Liver (tissue), 9 donors: ENCODE results near the gene MICAL3. TPM values are rescaled to one million over a fixed set of nuclear protein-coding genes. Genes with fewer than 3 reads are reported as not detected.

Experiments
- DNase-seq: peaks from one replicate; pipeline ENCODE4 v3.0.0-alpha.2; 2017; ENCODE audit warnings: low spot score
- H3K27ac ChIP-seq, 2 donors: one replicate each; pipeline ENCODE4 v1.7.0; 2013; ENCODE audit warnings: inconsistent platforms in 2 of 2, low read length in 2 of 2, control low read depth in 1 of 2, low read depth in 1 of 2, mild to moderate bottlenecking in 1 of 2
- H3K27me3 ChIP-seq, 4 donors: one replicate each; pipeline versions ENCODE4 v1.6.1 to v1.7.0; 2013; ENCODE audit warnings: low read length in 3 of 4, inconsistent platforms in 1 of 4, mild to moderate bottlenecking in 1 of 4, moderate library complexity in 1 of 4; ENCODE audit not compliant: control insufficient read depth in 4 of 4, insufficient read depth in 4 of 4
- H3K36me3 ChIP-seq, 4 donors: one replicate each; pipeline versions ENCODE4 v1.6.1 to v1.7.0; 2013; ENCODE audit warnings: low read length in 3 of 4, mild to moderate bottlenecking in 3 of 4, low read depth in 1 of 4, moderate library complexity in 1 of 4; ENCODE audit not compliant: control insufficient read depth in 4 of 4, insufficient read depth in 3 of 4
- H3K4me1 ChIP-seq, 4 donors: one replicate each; pipeline versions ENCODE4 v1.6.1 to v1.7.0; 2013; ENCODE audit warnings: low read length in 3 of 4, mild to moderate bottlenecking in 3 of 4, moderate library complexity in 1 of 4; ENCODE audit not compliant: control insufficient read depth in 4 of 4, insufficient read depth in 4 of 4
- H3K4me3 ChIP-seq, 3 donors: one replicate each; pipeline versions ENCODE4 v1.6.1 to v1.7.0; 2013; ENCODE audit warnings: low read length in 3 of 3, control low read depth in 1 of 3, low read depth in 1 of 3, mild to moderate bottlenecking in 1 of 3
- H3K9ac ChIP-seq, 2 donors: one replicate each; pipeline ENCODE4 v1.7.0; 2013; ENCODE audit warnings: low read length in 2 of 2, mild to moderate bottlenecking in 2 of 2, moderate library complexity in 2 of 2, control low read depth in 1 of 2, low read depth in 1 of 2
- H3K9me3 ChIP-seq, 4 donors: one replicate each; pipeline versions ENCODE4 v1.6.1 to v1.7.0; 2013; ENCODE audit warnings: low read length in 3 of 4; ENCODE audit not compliant: control insufficient read depth in 4 of 4
- FOXA1 ChIP-seq: IDR thresholded peaks from 2 replicates; pipeline ENCODE4 v1.6.1; 2016; ENCODE audit warnings: antibody characterized with exemption
- GABPA ChIP-seq, 2 donors: IDR thresholded peaks in 1 of 2; conservative IDR thresholded peaks in 1 of 2; 2 replicates each; pipeline ENCODE4 v1.6.1; 2016; ENCODE audit warnings: antibody characterized with exemption in 2 of 2, mild to moderate bottlenecking in 1 of 2, moderate library complexity in 1 of 2
- HNF4A ChIP-seq, 2 donors: conservative IDR thresholded peaks; 2 replicates each; pipeline ENCODE4 v1.6.1; 2016; ENCODE audit warnings: antibody characterized with exemption in 2 of 2, mild to moderate bottlenecking in 2 of 2
- HNF4G ChIP-seq: IDR thresholded peaks from 2 replicates; pipeline ENCODE4 v1.6.1; 2016; ENCODE audit warnings: antibody characterized with exemption
- JUND ChIP-seq, 2 donors: IDR thresholded peaks; 2 replicates each; pipeline ENCODE4 v1.6.1; 2016; ENCODE audit warnings: antibody characterized with exemption in 2 of 2
- NR2F2 ChIP-seq: IDR thresholded peaks from 2 replicates; pipeline ENCODE4 v1.6.1; 2016; ENCODE audit warnings: antibody characterized with exemption
- RAD21 ChIP-seq, 2 donors: IDR thresholded peaks; 2 replicates each; pipeline ENCODE4 v1.6.1; 2016; ENCODE audit warnings: antibody characterized with exemption in 2 of 2, mild to moderate bottlenecking in 2 of 2
- RXRA ChIP-seq, 2 donors: IDR thresholded peaks; 2 replicates each; pipeline ENCODE4 v1.6.1; 2017 to 2018; ENCODE audit warnings: antibody characterized with exemption in 2 of 2, mild to moderate bottlenecking in 1 of 2
- SP1 ChIP-seq: IDR thresholded peaks from 2 replicates; pipeline ENCODE4 v1.6.1; 2018; ENCODE audit warnings: antibody characterized with exemption, mild to moderate bottlenecking
- TAF1 ChIP-seq: conservative IDR thresholded peaks from 2 replicates; pipeline ENCODE4 v1.6.1; 2016; ENCODE audit warnings: antibody characterized with exemption, mild to moderate bottlenecking
- YY1 ChIP-seq: IDR thresholded peaks from 2 replicates; pipeline ENCODE4 v1.6.1; 2016; ENCODE audit warnings: antibody characterized with exemption, mild to moderate bottlenecking
- WGBS: extraction: QIAGEN DNeasy Blood & Tissue Kit; methylation state at CpG from one replicate; pipeline ENCODE4 v1.1.7; 2013; 5-methylcytosine and 5-hydroxymethylcytosine counted together
- polyA plus RNA-seq, 2 donors: library from polyadenylated mRNA; stranded (reverse) in 1 of 2; unstranded in 1 of 2; fragments of 200-250 nt in 1 of 2; fragments of >200 nt in 1 of 2; fragmentation: Nextera tagmentation in 1 of 2; extraction: Ambion mirVana in 1 of 2; gene quantifications; one replicate each; pipeline versions ENCODE4 v1.2.1 to v1.2.3, GENCODE V29; 2013 to 2015
- total RNA-seq, 2 donors: library from RNA; depleted of rRNA; stranded (reverse); fragments of >200 nt; gene quantifications; one replicate each; pipeline ENCODE4 v1.2.3, GENCODE V29; 2014
- TF ChIP-seq, protein P1 (sequence below): IDR thresholded peaks from 2 replicates; pipeline ENCODE4 v1.6.1; 2016; ENCODE audit warnings: antibody characterized with exemption
- TF ChIP-seq, protein P2 (sequence below): IDR thresholded peaks from 2 replicates; pipeline ENCODE4 v1.6.1; 2016; ENCODE audit warnings: antibody characterized with exemption
- TF ChIP-seq, protein P3 (sequence below): IDR thresholded peaks from 2 replicates; pipeline ENCODE4 v1.6.1; 2016; ENCODE audit warnings: antibody characterized with exemption
- TF ChIP-seq, protein P4 (sequence below): IDR thresholded peaks from 2 replicates; pipeline ENCODE4 v1.6.1; 2016; ENCODE audit warnings: antibody characterized with exemption, mild to moderate bottlenecking
- donor health status: healthy.
- donor health status: healthy.
- donor health status: healthy.
- donor health status: healthy.
- donor health status: healthy.

The MICAL3 gene
- total and polyA plus RNA-seq, 4 donors = 6.4 to 38.4 (median 23.4) TPM

DNA sequence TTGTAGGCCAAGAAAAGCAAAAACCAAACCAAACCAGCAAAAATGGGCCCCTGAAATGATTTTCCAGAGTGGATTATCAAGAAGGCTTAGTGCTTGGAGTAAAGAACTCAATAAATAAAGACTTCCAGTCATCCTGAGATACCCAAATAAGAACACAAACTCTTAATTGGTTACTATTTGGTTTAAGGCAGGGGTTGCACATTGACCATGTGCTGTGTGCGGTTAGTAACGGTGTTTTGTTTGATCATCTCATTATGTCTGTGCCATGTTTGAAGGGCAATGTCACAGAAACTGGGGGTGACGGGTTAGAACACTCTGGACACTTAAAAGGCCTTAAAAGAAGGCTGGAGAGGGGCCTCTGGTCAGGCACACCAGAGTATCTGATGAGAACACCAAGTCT is 9.7 kb upstream of the MICAL3 start:
- no peak for DNase-seq
- WGBS = 91% methylated on average over 3 of the region's 3 CpGs
- Histone ChIP-seq H3K27ac (no peak overlapping the region), H3K27me3 (no peaks in the 10 kb centered on the region), H3K9me3 (no peaks in the 10 kb centered on the region), H3K4me1 (no peaks in the 10 kb centered on the region), H3K4me3 (no peak overlapping the region), H3K9ac (no peak overlapping the region), H3K36me3 (no peaks in the 10 kb centered on the region)
- TF ChIP-seq, protein P1, sequence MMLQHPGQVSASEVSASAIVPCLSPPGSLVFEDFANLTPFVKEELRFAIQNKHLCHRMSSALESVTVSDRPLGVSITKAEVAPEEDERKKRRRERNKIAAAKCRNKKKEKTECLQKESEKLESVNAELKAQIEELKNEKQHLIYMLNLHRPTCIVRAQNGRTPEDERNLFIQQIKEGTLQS = no peak
- TF ChIP-seq FOXA1 = no peak
- TF ChIP-seq, protein P2, sequence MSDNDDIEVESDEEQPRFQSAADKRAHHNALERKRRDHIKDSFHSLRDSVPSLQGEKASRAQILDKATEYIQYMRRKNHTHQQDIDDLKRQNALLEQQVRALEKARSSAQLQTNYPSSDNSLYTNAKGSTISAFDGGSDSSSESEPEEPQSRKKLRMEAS = no peak
- no peak for TF ChIP-seq RAD21 (IDR thresholded peaks at IDR 0.05)
- TF ChIP-seq NR2F2 = no peak
- no peak for TF ChIP-seq JUND (IDR thresholded peaks at IDR 0.05)

DNA sequence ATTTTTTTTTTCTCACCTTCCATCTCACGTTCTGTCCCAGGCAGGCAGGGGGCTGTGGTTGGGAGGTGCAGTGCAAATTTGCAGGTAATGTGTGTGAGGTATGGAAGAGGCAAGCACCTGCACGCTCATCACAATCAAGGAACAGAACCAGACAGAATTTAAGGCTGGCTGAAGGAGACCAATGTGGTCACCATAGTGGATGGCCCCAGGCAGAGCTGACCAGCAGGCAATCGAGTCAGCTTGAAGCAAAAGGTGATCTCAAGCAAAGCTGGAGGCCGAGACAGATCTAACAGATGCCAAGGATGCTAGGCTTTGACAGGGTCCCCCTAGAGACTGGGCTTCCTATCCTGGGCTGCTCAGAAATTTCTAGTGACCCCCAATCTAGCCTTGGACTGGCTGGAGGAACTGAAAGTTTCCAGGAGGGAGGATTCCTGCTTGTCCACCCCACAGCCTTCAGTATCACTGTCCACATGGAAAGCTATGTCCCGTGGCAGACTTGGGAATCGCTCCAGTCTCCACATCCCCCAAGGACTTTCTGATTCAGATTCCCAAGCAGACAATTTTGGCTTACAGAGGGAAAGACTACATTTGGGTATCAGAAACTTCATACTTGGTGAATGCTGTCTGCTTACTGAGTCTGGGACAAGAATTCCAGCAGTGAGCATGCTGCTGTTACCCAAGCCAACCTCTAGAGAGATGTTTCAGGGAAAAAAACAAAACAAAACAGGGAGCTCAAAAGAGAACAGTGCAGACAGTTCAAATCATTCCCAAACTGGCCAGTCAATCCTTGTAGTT is 9.0 kb upstream of the MICAL3 start:
- 88% methylated on average over 6 of the region's 6 CpGs for WGBS
- no peak for DNase-seq
- peak; percentile 26 for TF ChIP-seq NR2F2
- TF ChIP-seq, protein P3, sequence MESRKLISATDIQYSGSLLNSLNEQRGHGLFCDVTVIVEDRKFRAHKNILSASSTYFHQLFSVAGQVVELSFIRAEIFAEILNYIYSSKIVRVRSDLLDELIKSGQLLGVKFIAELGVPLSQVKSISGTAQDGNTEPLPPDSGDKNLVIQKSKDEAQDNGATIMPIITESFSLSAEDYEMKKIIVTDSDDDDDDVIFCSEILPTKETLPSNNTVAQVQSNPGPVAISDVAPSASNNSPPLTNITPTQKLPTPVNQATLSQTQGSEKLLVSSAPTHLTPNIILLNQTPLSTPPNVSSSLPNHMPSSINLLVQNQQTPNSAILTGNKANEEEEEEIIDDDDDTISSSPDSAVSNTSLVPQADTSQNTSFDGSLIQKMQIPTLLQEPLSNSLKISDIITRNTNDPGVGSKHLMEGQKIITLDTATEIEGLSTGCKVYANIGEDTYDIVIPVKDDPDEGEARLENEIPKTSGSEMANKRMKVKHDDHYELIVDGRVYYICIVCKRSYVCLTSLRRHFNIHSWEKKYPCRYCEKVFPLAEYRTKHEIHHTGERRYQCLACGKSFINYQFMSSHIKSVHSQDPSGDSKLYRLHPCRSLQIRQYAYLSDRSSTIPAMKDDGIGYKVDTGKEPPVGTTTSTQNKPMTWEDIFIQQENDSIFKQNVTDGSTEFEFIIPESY = no peak
- Histone ChIP-seq H3K9ac (no peak overlapping the region), H3K4me1 (no peaks in the 10 kb centered on the region), H3K27me3 (no peaks in the 10 kb centered on the region), H3K27ac (no peak overlapping the region), H3K9me3 (no peaks in the 10 kb centered on the region), H3K4me3 (no peak overlapping the region), H3K36me3 (no peaks in the 10 kb centered on the region)

DNA sequence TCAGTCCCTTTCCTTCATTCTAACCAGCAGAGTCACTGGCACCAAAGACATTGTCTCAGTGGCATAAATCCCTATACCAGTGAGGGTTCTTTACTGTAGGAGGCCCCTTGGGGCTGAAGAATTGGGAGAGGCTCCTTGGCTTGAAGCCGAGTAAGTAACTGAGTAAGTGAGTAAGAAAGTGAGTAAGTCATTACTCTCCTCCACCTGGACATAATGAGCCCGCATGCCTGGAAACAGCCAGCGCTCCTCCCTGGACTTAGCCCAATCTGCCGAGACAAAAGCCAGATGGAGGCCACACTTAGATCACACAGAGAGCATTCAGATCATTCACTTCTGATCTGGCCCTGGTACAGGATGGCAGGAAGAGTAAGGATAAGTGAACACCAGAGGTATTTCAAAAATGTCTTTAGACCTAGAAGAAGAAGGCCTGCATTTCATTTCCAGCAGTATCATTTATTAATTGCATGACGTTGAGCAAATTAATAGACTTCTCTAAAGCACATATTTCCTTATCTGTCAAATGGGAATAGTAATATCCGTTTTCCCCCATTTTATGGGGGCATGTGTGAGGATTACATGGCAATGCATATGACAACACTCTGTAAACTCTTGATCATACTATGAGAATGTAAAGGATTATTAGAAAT is 8.2 kb upstream of the MICAL3 start:
- H3K4me3 ChIP-seq = no peak overlapping the region
- no peaks in the 10 kb centered on the region for H3K9me3 ChIP-seq
- H3K36me3 ChIP-seq = no peaks in the 10 kb centered on the region
- no peak overlapping the region for H3K27ac ChIP-seq
- no peak for DNase-seq
- no peak overlapping the region for H3K9ac ChIP-seq
- H3K4me1 ChIP-seq = no peaks in the 10 kb centered on the region
- WGBS = 89% methylated on average over 6 of the region's 6 CpGs
- H3K27me3 ChIP-seq = no peaks in the 10 kb centered on the region
- TF ChIP-seq HNF4G = no peak
- TF ChIP-seq, protein P3 = no peak
- TF ChIP-seq FOXA1 = no peak
- TF ChIP-seq TAF1 = no peak
- TF ChIP-seq, protein P4, sequence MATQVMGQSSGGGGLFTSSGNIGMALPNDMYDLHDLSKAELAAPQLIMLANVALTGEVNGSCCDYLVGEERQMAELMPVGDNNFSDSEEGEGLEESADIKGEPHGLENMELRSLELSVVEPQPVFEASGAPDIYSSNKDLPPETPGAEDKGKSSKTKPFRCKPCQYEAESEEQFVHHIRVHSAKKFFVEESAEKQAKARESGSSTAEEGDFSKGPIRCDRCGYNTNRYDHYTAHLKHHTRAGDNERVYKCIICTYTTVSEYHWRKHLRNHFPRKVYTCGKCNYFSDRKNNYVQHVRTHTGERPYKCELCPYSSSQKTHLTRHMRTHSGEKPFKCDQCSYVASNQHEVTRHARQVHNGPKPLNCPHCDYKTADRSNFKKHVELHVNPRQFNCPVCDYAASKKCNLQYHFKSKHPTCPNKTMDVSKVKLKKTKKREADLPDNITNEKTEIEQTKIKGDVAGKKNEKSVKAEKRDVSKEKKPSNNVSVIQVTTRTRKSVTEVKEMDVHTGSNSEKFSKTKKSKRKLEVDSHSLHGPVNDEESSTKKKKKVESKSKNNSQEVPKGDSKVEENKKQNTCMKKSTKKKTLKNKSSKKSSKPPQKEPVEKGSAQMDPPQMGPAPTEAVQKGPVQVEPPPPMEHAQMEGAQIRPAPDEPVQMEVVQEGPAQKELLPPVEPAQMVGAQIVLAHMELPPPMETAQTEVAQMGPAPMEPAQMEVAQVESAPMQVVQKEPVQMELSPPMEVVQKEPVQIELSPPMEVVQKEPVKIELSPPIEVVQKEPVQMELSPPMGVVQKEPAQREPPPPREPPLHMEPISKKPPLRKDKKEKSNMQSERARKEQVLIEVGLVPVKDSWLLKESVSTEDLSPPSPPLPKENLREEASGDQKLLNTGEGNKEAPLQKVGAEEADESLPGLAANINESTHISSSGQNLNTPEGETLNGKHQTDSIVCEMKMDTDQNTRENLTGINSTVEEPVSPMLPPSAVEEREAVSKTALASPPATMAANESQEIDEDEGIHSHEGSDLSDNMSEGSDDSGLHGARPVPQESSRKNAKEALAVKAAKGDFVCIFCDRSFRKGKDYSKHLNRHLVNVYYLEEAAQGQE = no peak
- TF ChIP-seq, protein P2 = no peak
- no peak for TF ChIP-seq SP1
- no peak for TF ChIP-seq GABPA (IDR thresholded peaks at IDR 0.05 in 1 of 2, conservative IDR thresholded peaks at IDR 0.05 in 1 of 2)
- no peak for TF ChIP-seq RXRA (IDR thresholded peaks at IDR 0.05)
- TF ChIP-seq, protein P1 = no peak
- TF ChIP-seq HNF4A (conservative IDR thresholded peaks at IDR 0.05) = no peak
- TF ChIP-seq JUND (IDR thresholded peaks at IDR 0.05) = no peak
- no peak for TF ChIP-seq YY1
